Heart right ventricle (tissue), 16 donors: ENCODE results near the gene PCDH1. TPM values are rescaled to one million over a fixed set of nuclear protein-coding genes. Genes with fewer than 3 reads are reported as not detected.

ENCODE experiments used
- ATAC-seq, 8 donors: fragments of 200-7000 bp; cut with Tn5 transposase; one replicate each; pipeline ENCODE4 v1.9.1; 2020; ENCODE audit warnings: mild to moderate bottlenecking in 8 of 8, moderate library complexity in 8 of 8, moderate number of reproducible peaks in 1 of 8
- DNase-seq, 2 donors: peaks; one replicate each; pipeline ENCODE4 v3.0.0-alpha.2; 2020
- H3K27ac ChIP-seq, 10 donors: fragments of 200-600 bp; sonication (generic) in 2 of 10; one replicate each; pipeline versions ENCODE4 v1.5.0 to v1.8.0; 2020 to 2022; ENCODE audit warnings: mild to moderate bottlenecking in 3 of 10
- H3K27me3 ChIP-seq, 7 donors: fragments of 200-600 bp; one replicate each; pipeline ENCODE4 v1.8.0; 2021 to 2022; ENCODE audit warnings: mild to moderate bottlenecking in 2 of 7
- H3K36me3 ChIP-seq, 9 donors: fragments of 200-600 bp; sonication (generic) in 1 of 9; one replicate each; pipeline versions ENCODE4 v1.5.0 to v1.8.0; 2020 to 2022; ENCODE audit warnings: mild to moderate bottlenecking in 2 of 9
- H3K4me1 ChIP-seq, 9 donors: fragments of 200-600 bp; sonication (generic) in 1 of 9; one replicate each; pipeline versions ENCODE4 v1.5.0 to v1.8.0; 2020 to 2022; ENCODE audit warnings: mild to moderate bottlenecking in 4 of 9
- H3K4me3 ChIP-seq, 10 donors: fragments of 200-600 bp; sonication (generic) in 2 of 10; one replicate each; pipeline versions ENCODE4 v1.5.0 to v1.8.0; 2020 to 2022; ENCODE audit warnings: mild to moderate bottlenecking in 7 of 10, moderate library complexity in 2 of 10
- H3K9me3 ChIP-seq, 11 donors: fragments of 200-600 bp in 10 of 11; sonication (generic) in 2 of 11; one replicate each; pipeline versions ENCODE4 v1.5.0 to v1.8.0; 2013 to 2022; ENCODE audit warnings: mild to moderate bottlenecking in 2 of 11, control low read depth in 1 of 11, moderate library complexity in 1 of 11
- WGBS, 2 donors: extraction: QIAGEN DNeasy Blood & Tissue Kit; methylation state at CpG; one replicate each; pipeline ENCODE4 v1.1.7; 2013; ENCODE audit warnings: inconsistent platforms in 1 of 2; 5-methylcytosine and 5-hydroxymethylcytosine counted together
- intact Hi-C, 10 donors: fragments of 100-400 bp; cut with DNase I; formaldehyde crosslinking; loops; one replicate each; pipeline versions ENCODE4 v1.11.1 to v1.14.2; 2022
- polyA plus RNA-seq, 2 donors: library from polyadenylated mRNA; stranded (reverse); fragments of 200-250 nt; gene quantifications; one replicate each; pipeline ENCODE4 v1.2.3, GENCODE V29; 2013
- total RNA-seq, 10 donors: library from RNA; stranded (reverse); fragmentation: NEBNext Ultra II Directional in 3 of 10; extraction: Animal tissue kit (Norgen Biotek cat#: 25700) in 3 of 10; gene quantifications; one replicate each; pipeline versions ENCODE4 v1.2.1 to v1.2.4, GENCODE V29; 2021 to 2023
- TF ChIP-seq, protein P1 (sequence below), 9 donors: fragments of 200-600 bp; sonication (generic) in 2 of 9; IDR thresholded peaks; one replicate each; pipeline versions ENCODE4 v1.5.0 to v1.8.0; 2021 to 2022; ENCODE audit warnings: antibody characterized with exemption in 9 of 9, mild to moderate bottlenecking in 5 of 9, moderate library complexity in 1 of 9
- donor health status: Arrhythmogenic right ventricular cardiomyopathy.
- donor health status: ischemic (EF 13 %, LVEDD 7.1; RV severe dilation, severe dysfunction).
- donor health status: healthy with polysubstance abuse.
- donor health status: DM: no; HTN: yes; CAD: no.
- donor health status: DM: no; HTN: no; CAD: no.
- donor health status: ischemic (EF 25% LVEDD 6.9; RV normal size, moderate dysfunction).
- donor health status: ischemic (EF 25% LVEDD 5.7; RV mildly dilated, moderate dysfunction).
- donor health status: healthy.
- donor health status: DM: yes; HTN: yes; CAD: no.
- donor health status: Ischemic cardiomyopathy.
- donor health status: ischemic (EF 35%, LVEDD 5.7; RV mildly dilated, moderate dysfunction).
- donor health status: nonischemic (EF 11% LVEDD 7.7; RV severe dilation, severe dysfunction).
- donor health status: DM: yes; HTN: yes; CAD: no.
- donor health status: PGD.
- donor health status: ischemic (EF 29% LVEDD 5.4; RV normal size, mild dysfunction).
- donor health status: nonischemic (EF 23%, LVEDD 6.1; RV moderate dilation, normal function).

PCDH1 gene
- total and polyA plus RNA-seq, 12 donors, result 8.4 to 45.8 (median 17.9) TPM

DNA sequence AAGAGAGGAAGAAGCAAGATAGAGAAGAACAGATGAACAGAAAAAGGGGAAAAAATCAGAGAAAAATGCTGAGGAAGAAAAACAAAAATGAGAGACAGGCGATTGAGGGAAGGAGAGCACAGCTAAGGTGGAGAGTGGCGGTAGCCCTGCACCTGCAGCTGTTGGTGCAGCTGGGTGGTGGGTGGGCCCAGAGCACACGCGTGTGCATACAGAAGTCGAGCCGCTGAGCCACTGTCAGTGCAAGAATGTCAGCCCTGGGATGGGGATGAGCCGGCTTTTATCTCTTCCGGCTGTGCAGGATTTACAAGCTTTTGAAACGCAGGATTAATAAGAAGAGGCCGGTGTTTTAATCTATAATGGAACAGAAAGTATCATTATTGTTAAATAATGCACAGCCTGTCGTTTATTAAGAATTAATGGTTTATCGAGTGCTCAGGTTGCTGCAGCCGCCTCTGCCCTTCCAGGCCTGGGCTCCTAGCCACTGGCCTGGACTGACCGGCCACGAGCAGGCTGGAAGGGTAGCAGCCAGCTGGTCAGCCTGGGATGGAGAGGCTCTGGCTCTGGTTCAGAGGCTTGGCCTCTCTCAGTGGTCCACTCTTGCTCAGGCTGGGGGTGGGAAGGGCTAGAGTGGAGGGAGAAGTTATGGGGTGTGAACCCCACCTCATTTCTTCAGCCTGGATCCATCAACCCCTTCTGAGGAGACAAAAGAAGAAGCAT, 68.7 kb downstream of the PCDH1 start:
- TF ChIP-seq, protein P1, sequence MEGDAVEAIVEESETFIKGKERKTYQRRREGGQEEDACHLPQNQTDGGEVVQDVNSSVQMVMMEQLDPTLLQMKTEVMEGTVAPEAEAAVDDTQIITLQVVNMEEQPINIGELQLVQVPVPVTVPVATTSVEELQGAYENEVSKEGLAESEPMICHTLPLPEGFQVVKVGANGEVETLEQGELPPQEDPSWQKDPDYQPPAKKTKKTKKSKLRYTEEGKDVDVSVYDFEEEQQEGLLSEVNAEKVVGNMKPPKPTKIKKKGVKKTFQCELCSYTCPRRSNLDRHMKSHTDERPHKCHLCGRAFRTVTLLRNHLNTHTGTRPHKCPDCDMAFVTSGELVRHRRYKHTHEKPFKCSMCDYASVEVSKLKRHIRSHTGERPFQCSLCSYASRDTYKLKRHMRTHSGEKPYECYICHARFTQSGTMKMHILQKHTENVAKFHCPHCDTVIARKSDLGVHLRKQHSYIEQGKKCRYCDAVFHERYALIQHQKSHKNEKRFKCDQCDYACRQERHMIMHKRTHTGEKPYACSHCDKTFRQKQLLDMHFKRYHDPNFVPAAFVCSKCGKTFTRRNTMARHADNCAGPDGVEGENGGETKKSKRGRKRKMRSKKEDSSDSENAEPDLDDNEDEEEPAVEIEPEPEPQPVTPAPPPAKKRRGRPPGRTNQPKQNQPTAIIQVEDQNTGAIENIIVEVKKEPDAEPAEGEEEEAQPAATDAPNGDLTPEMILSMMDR (IDR thresholded peaks at IDR 0.05), result no peak
- DNase-seq (no peak), ATAC-seq (no peak)
- peaks cover 0 to 53% (median 21%) of the 10 kb centered on the region in 7 donors for H3K27me3 ChIP-seq
- no peak overlapping the region for H3K4me3 ChIP-seq
- H3K4me1 ChIP-seq, result peaks cover 14 to 81% (median 55%) of the 10 kb centered on the region in 9 donors
- WGBS, 2 donors, result 70 to 74% methylated on average over 15 of the region's 15 CpGs
- H3K36me3 ChIP-seq, result no peaks in the 10 kb centered on the region
- no peaks in the 10 kb centered on the region for H3K9me3 ChIP-seq
- intact Hi-C loops, result loop anchor here in 8 of 10 donors (5.0 to 10.0 kb wide), 6 partner anchors 38 to 107 kb away; partner anchors contain the start of gene PCDH1 (in 2 of the 8)
- no peak overlapping the region for H3K27ac ChIP-seq

DNA sequence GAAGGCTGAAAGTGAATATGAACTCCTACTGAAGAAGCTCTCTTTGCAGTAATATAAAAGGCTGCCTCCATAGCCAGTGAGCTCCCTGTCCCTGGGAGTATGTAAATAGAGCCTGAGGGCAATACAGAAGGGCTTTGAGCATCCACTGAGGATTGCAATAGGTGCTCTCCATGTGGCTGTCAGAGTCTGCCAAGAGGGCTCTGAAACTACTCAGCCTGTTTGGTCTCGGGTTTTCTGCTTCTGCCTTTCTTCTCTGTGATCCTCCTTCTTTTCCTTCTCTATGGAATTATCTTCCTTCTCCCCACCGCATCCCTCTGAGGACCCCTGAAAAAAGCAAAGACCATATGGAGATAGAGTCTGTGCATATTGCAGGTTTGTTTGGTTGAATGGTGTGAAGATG, 69.4 kb downstream of the PCDH1 start:
- TF ChIP-seq, protein P1 (IDR thresholded peaks at IDR 0.05), result no peak
- WGBS, 2 donors, result 81 to 83% methylated on average over 2 of the region's 2 CpGs
- DNase-seq, result no peak
- Histone ChIP-seq H3K4me1 (peaks cover 18 to 81% (median 55%) of the 10 kb centered on the region in 9 donors), H3K27me3 (peaks cover 0 to 60% (median 21%) of the 10 kb centered on the region in 7 donors), H3K27ac (peak overlapping the region in 3 of 10 donors; percentile 11 to 93 (median 45)), H3K4me3 (no peak overlapping the region), H3K9me3 (no peaks in the 10 kb centered on the region), H3K36me3 (no peaks in the 10 kb centered on the region)
- no peak for ATAC-seq
- intact Hi-C loops, result loop anchor here in 5 of 10 donors (5.0 kb wide), 5 partner anchors 38 to 107 kb away; partner anchors contain the start of gene PCDH1 (in 2 of the 5)

DNA sequence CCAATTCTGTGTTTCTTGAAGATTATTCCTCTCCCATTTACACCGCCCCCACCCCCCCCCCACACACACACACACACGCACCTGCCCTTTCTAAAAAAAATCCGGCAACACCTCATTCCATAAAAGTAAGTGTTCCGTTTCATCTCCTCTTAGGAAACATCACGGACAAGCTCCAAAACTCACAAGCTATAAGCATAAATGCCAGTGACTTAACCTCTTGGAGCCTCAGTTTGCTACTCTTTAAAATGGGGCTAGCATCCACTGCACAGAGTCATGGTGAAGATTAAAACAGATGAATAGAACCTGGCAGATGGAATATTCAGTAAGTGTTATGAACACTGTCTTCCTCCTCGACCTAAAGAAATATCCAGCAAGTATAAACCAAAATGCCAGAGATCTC, 70.5 kb downstream of the PCDH1 start:
- H3K27me3 ChIP-seq, result peaks cover 0 to 71% (median 25%) of the 10 kb centered on the region in 7 donors
- TF ChIP-seq, protein P1 (IDR thresholded peaks at IDR 0.05), result no peak
- H3K4me3 ChIP-seq, result no peak overlapping the region
- intact Hi-C loops, result loop anchor here in 6 of 10 donors (2.0 to 5.0 kb wide), 6 partner anchors 40 to 105 kb away; partner anchors contain the start of gene PCDH1 (in 2 of the 6)
- 63% methylated on average over 6 of the region's 6 CpGs for WGBS, 2 donors
- no peak for DNase-seq
- ATAC-seq, result no peak
- H3K4me1 ChIP-seq, result peaks cover 18 to 81% (median 52%) of the 10 kb centered on the region in 9 donors
- no peaks in the 10 kb centered on the region for H3K36me3 ChIP-seq
- peak overlapping the region in 4 of 10 donors; percentile 37 to 93 (median 66) for H3K27ac ChIP-seq
- H3K9me3 ChIP-seq, result no peaks in the 10 kb centered on the region

DNA sequence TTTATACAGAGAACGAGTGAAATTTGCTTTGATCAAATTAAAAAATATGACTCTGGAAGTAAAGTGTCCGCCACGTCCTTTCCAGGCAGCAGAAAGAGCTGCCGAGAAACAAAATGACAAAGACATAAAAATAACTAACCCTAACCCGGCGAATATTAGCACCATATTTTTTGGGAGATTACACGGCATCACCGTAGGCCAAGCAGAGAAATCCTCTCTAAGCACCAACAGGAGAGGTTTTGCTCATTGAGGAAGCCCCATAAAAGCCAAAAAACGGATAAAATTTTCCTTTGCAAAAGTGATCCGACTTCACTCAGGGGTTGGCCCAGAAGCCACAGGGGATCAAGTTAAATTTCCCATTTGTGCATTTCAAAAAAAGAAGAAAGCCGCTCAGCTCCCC, 70.9 kb downstream of the PCDH1 start:
- Histone ChIP-seq H3K4me3 (no peak overlapping the region), H3K4me1 (peaks cover 16 to 79% (median 48%) of the 10 kb centered on the region in 9 donors), H3K27ac (peak overlapping the region in 7 of 10 donors; percentile 78 to 93 (median 81)), H3K27me3 (peaks cover 0 to 69% (median 26%) of the 10 kb centered on the region in 7 donors), H3K36me3 (no peaks in the 10 kb centered on the region), H3K9me3 (no peaks in the 10 kb centered on the region)
- TF ChIP-seq, protein P1 (IDR thresholded peaks at IDR 0.05), result no peak
- ATAC-seq (no peak), DNase-seq (no peak)
- 67 to 72% methylated on average over 11 of the region's 11 CpGs for WGBS, 2 donors
- intact Hi-C loops, result loop anchor here in 6 of 10 donors (2.0 to 5.0 kb wide), 6 partner anchors 40 to 105 kb away; partner anchors contain the start of gene PCDH1 (in 2 of the 6)
